GM19193 (cell line): Measurements from ENCODE around the gene CRIP2.

Source experiments
- POLR2A ChIP-seq: IDR thresholded peaks from 4 replicates; pipeline ENCODE4 v1.6.1; 2011; ENCODE audit not compliant: insufficient read depth, insufficient read length; ENCODE audit errors: extremely low read depth

Gene CRIP2

DNA sequence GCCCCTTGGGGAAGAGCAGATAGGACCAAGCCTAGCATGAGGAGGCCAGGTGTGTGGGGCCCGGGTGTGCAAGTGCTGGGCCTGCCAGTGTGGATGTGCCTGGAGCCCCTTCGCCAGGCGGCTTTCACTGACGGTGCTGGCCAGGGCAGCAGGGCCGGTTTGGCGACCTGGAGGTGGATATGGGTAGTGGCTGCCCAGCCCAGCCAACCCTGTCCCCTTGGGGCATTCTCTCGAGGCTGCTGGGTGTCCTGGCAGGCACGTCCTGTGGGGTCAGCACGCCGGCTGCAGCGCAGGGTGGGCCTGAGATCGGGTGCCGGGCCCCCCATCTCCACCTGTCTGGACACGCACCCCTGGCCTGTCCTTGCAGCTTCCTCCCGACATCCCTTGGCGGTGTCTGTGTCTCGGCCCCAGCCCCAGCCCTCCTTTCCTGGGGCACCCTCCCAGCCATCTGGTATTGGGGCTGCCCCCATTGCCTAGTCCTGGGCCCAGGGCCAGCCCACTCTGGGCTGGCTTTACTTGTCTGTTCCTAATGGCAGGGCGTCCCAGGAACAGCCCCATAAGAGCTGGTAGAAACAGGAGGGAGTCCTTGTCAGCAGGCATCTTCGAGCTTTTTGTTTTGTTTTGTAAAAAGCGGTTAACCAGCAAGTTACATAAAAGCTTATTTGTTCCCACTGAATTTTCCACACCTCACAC lies 7.2 kb upstream of the CRIP2 start:
- TF ChIP-seq POLR2A = no peak

DNA sequence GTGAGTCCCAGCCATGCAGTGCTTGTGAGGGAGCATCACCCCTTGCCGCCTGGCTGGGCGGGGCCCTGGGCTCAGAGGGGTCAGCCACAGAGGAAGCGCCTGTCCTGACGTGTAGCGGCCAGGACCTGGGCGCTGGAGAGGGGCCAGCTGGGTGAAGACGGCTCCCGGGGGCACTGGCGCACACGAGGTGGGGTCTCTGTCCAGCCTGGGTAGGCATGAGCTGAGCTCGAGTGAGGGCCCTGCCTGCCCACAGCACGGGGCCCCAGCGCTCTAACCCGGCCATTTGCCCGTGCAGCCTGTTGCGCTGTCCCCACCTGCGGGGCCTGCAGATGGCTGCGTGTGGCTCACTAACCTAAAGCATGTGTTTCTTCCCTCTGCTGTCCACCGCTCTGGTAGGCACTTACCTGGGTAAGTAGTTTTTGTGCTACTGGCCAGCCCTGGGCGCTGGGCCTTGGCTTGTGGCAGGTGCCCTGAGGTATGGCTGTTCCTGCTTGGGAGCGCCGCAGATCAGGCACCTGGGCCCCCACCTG lies 6.6 kb upstream of the CRIP2 start:
- TF ChIP-seq POLR2A = no peak

DNA sequence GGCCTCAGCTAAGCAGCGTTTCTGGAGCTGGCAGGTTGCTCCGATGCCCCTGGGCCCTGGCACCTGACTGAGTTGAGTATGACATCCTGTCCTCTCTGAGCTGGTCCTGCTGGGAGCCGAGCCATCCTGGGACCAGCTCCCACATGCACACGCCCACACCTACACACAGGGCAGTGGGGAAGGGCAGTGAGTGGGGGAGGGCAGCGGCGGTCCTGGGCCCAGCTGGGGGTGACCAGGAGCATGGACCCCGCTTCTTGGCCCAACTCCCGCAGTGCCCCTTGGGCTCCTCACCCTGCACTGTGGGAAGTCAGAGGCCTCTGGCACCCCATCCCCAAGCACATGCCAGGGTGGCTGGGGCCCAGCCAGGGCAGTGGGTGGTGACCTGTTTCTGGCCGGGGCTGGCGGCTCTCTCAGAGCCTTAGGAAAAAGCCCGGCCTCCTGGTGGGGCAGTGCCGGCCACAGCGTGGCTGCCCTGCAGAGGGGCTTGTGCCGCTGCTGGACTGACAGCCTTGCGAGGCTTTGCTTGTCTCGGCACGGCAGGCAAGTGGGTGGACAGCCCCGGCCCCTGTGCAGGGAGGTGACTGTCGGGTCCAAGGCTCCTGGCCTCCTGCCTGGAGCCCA lies 5.9 kb upstream of the CRIP2 start:
- TF ChIP-seq POLR2A = no peak

DNA sequence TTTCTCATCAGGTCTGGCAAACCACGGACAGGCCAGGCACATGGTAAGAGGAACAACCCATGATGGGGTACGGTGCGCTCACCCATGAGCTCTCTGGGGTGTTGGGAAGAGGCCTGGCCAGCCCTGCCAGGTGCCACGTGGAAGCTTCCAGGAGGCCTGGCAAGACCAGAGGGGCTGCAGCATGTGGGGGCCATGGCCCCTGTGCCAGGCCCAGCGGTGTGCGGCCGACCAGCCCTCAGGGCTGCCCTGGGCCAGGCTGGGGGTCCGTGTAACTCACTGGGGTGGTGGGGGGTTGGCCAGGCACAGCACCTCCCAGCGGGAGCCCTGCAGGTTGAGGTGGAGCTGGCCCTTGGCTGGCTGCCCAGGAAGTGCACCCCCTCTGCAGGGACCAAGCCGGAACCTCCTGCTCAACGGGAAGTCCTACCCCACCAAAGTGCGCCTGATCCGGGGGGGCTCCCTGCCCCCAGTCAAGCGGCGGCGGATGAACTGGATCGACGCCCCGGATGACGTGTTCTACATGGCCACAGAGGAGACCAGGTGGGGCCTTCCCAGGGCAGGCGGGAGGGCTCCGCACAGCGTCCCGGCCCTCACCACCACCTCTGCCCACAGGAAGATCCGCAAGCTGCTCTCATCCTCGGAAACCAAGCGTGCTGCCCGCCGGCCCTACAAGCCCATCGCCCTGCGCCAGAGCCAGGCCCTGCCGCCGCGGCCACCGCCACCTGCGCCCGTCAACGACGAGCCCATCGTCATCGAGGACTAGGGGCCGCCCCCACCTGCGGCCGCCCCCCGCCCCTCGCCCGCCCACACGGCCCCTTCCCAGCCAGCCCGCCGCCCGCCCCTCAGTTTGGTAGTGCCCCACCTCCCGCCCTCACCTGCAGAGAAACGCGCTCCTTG lies 4.9 kb upstream of the CRIP2 start:
- TF ChIP-seq POLR2A = no peak

DNA sequence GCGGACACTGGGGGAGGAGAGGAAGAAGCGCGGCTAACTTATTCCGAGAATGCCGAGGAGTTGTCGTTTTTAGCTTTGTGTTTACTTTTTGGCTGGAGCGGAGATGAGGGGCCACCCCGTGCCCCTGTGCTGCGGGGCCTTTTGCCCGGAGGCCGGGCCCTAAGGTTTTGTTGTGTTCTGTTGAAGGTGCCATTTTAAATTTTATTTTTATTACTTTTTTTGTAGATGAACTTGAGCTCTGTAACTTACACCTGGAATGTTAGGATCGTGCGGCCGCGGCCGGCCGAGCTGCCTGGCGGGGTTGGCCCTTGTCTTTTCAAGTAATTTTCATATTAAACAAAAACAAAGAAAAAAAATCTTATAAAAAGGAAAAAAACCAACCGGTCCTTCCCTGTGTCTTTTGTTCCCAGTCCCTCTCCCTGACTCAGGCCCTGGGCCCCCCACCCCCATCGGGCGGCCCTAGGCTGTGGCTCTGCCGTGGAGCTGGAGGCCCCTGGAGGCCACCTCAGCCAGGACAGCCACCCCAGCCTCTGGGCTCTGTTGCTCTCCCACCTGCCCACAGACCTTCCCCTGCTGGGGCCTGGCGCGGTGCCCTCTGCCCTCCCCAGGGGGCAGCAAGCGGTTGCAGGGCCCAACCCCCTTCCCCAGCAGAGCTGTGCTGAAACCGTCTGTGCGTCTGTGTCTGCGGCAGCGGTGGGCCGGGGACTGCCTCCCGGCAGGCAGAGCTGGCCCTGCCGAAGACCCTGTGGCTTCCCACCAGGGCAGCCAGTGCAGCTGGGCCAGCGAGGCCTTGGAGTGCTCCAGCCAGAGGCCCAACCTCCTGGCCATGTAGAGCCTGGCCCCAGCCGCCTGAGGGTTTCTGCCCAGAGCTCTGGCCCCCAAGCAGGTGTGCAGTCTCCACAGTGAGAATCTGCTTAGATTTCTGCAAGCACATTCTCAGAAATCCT lies 4.0 kb upstream of the CRIP2 start:
- no peak for TF ChIP-seq POLR2A

DNA sequence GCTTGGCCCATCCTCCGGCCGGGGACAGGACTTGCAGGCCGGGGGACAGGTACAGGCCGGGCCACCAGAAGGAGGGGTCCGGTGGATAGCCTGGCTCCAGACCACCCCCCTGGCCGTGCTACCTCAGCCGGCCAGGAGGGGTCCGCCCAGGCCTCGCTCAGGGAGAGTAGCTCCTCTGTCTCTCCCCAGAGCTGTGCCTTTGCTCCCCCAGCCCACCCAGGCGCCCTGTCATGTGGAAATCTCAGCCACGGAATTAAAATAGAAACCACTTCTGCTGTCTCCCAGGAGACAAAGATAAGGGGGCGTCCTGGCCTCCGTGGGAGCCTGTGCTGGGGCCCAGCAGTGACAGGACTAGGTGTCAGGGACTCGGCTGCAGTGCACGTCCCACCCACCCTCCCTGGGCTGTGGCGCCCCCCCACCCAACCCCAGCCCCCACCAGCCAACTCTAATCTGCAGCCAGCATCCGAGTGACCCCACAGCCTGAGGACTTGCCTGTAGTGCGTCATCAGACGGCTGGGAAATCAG lies 3.3 kb upstream of the CRIP2 start:
- no peak for TF ChIP-seq POLR2A

DNA sequence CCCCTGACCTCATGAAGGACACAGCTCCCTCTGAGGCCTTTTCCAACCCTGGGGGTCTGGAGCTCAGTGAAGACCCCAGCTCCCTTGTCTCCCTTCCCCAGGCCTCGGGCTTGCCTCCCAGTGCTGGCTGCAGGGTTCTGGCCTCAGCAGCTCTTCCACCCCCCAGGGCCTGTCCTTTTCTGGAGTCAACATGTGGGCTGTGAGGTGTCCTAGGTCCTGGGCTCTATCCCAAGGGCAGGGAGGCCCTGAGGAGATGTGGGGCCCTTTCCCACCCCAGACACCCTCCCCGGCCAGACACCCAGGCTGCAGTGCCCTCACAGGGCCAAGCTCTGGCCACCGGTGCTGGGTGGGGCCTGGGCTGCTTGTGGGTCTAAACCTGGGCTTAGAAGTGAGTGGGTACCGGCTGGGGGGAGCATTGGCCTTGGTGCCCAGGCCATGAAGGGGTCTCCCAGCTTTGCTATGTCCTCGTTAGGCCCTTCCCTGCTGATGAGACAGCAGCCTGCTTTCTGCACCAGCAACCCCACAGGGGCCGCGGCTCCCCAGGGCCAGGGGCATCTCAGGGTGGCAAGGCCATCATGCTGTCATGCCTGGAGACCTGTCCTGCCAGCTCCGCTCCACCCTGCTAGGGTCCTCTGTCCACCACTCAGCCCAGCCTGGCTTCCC lies 2.7 kb upstream of the CRIP2 start:
- TF ChIP-seq POLR2A = no peak

DNA sequence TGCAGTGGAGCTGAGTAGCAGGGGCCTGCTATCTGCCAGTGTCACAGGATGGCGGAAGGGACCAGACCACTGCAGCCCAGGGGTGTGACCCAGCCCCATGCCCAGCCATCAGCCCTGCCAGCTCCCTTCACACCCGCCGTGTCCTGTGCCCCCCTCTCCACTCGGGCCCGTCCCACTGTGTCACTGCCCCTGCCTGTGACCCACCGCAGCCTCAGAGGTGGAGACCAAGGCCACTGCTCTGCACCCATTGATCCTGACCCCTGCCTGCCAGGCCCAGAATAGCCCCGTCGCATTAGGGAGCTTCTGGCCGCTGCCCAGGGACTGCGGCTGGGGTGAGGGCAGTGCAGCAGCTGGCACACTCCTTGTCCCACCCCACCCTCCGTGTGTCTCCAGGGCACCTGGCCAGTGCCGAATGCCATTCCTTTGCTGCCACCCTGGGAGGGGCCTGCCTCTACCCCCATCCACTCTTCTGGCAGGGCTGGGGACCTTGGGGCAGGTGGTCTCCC lies 2.1 kb upstream of the CRIP2 start:
- no peak for TF ChIP-seq POLR2A

DNA sequence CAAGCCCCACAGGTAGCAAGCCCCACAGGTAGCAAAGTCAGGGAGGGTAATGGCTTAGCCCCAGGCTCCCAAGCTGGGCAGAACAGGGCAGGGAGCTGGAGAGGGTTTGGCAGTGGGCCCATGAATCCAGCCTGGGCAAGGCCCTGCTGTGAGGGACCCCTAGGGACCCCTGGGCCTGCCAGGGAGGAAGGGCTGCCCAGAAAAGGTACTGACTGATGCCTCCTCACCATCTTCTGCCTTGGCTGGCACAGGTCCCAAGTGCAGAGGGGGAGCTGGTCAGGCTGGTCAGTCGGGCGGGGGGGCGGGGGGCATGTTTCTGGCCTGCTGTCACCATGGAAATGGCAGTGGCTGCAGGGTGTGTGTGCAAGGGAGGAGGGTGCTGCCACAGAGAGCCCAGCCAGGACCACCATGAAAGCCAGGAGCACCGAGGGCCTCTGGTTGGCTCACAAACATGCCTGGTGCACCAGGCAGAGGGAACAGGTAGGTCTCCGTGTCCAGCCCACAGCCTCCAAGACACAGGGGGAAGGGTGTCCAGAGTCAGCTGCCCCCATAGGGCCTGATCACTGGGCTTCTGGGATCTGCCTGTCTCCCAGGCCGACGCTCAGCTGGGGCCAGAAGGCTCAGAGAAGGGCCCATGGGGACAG lies 1.5 kb upstream of the CRIP2 start:
- TF ChIP-seq POLR2A = no peak

DNA sequence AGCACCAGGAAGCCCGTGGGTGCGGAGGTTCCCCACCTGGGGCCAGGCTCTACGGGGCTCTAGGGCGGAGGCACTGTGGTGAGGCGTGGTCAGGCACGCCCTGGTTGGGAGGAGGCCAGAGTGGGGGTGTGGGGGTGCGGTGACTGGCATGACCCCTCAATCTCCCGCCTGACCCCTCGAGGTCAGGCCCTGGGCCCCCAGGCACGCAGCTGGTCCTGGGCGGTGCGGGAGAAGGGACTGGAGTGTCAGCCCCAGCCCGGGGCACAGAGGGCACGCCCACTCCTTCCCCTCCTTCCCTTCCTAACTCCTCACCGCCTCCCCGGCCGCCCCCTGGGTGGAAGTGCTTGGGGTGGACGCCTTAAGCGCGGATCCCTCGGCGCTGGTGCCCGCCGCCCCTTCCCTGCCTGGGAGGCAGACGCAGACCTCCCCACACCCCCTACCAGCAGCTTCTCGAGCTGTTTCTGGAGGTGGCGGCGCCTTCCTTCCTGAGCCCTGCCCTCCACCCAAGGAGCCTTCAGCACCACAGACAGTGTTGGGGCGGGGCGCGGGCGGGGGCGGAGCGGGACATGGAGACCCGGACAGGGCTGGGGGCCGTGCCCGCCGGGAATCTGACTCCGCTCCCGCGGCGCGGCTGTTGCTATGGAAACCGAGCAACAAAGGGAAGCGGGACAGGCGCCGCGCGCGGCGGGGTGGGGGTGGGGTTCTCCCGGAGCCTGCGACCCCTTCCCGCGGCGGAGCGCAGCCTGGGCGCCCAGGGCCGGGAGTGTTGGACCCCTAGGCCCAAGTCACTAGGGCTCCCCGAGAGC lies 741 bp upstream of the CRIP2 start:
- no peak for TF ChIP-seq POLR2A

DNA sequence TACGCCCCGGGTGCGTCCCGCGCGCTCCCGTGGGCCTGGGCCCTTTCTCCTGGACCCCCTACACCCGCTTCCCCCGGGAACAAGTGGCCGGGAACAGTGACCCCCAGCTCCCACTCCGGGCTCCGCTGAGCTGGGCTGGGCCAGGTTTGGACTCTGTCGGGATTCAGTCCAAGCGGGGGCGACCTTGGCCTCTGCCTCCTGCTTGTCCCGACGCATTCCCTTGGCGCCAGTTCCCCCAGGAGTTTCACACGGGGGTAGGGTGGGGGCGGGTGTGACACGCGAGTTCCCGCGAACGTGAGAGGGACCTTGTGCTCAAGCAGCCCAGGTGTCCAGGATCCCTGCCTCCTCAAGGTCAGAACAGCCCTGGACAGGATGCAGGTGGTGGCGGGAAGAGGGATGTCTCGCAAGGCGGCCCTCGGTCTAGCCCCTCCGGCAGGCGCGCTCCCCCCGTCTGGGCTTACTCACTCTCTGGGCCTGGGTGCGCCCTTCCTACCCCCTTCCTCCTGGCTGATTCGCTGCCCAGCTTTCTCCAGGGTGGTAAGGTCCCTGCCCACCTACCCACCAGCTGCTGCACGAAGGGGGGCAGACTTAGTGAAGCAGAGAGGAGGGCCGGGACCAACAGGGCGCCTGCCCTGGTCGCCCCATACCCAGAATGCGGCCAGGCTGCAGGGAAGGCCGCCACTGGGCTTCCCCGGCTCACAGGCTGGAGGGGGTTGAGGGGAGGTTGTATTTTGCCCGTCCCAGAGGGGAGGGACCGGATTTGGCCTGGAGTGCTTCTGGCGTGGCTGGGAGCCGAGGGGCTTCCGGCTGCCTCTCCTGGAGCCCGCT lies 862 bp downstream of the CRIP2 start:
- no peak for TF ChIP-seq POLR2A
